IPS-NIHi11 (cell line): ENCODE results near the gene MFAP4.

Source experiments
- DNase-seq: peaks from one replicate; pipeline ENCODE4 v3.0.0; 2012; ENCODE audit warnings: mixed read lengths, low spot score

MFAP4 gene

DNA sequence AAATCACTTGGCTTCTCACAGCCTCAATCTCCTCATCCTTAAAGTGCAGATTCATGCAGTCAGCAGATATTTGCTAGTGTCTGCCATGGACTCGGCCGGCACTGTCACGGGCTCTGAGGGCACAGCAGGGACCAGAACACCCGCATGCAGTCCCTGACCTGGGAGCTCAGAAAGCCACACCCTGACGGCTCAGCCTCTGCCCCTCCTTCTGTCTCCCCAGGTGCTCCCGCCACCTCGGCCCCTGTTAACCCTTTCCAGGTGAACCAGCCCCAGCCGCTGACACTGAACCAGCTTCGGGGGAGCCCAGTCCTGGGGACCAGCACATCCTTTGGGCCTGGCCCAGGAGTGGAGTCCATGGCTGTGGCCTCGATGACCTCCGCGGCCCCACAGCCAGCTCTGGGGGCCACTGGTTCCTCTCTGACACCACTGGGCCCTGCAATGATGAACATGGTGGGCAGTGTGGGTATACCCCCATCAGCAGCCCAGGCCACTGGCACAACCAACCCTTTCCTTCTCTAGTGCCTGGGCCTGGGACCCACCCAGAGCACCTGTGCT is 53.2 kb downstream of the MFAP4 start:
- no peak for DNase-seq
